Activated CD4-positive, alpha-beta memory T cell treated with anti-CD3 and anti-CD28 coated beads for 36 hours (primary cell): ENCODE results near the gene ADAM10. TPM values are rescaled to one million over a fixed set of nuclear protein-coding genes. Genes with fewer than 3 reads are reported as not detected.

Experiments
- CTCF ChIA-PET: fragments of 350-600 bp; sonication (Branson Sonifier 250); formaldehyde crosslinking; loops from one replicate; lab custom pipeline; 2021; ENCODE audit warnings: antibody characterized with exemption, inconsistent platforms; lab: Charles Lee
- POLR2A ChIA-PET: fragments of 350-600 bp; sonication (Branson Sonifier 250); formaldehyde crosslinking; loops from one replicate; lab custom pipeline; 2021; ENCODE audit warnings: antibody characterized with exemption; lab: Charles Lee
- DNase-seq: peaks from one replicate; pipeline ENCODE4 v3.0.0-alpha.2; 2020
- H3K27ac Mint-ChIP-seq: one replicate; pipeline ENCODE4 v1.8.0; 2021; ENCODE audit warnings: mixed read lengths
- H3K27me3 Mint-ChIP-seq: one replicate; pipeline ENCODE4 v1.8.0; 2021; ENCODE audit warnings: mixed read lengths
- H3K36me3 Mint-ChIP-seq: one replicate; pipeline ENCODE4 v1.8.0; 2021; ENCODE audit warnings: mixed read lengths
- H3K4me1 Mint-ChIP-seq: one replicate; pipeline ENCODE4 v1.8.0; 2021; ENCODE audit warnings: low read depth, mixed read lengths
- H3K4me3 Mint-ChIP-seq: one replicate; pipeline ENCODE4 v1.8.0; 2021; ENCODE audit warnings: mild to moderate bottlenecking, mixed read lengths
- H3K9me3 Mint-ChIP-seq: one replicate; pipeline ENCODE4 v1.8.0; 2021; ENCODE audit warnings: mixed read lengths
- intact Hi-C: fragments of 100-400 bp; cut with micrococcal nuclease; formaldehyde crosslinking; loops from one replicate; pipeline ENCODE4 v1.15.1; 2023
- total RNA-seq, 2 experiments: library from RNA; stranded (reverse); gene quantifications; one replicate each; pipeline ENCODE4 v1.2.3, GENCODE V29; 2021

ADAM10 gene
- total RNA-seq, 2 experiments from 2014 or later, result 80.1 to 82.3 TPM

GRCh38 chr15:58689646-58690045 is 59.9 kb downstream of the ADAM10 start:
- Mint-ChIP-seq H3K4me1 (peaks cover 33% of the 10 kb centered on the region), H3K9me3 (no peaks in the 10 kb centered on the region), H3K36me3 (peaks cover 12% of the 10 kb centered on the region), H3K27ac (no peak overlapping the region), H3K27me3 (no peaks in the 10 kb centered on the region), H3K4me3 (no peak overlapping the region)
- no peak for DNase-seq
- ChIA-PET POLR2A (no interaction called here), CTCF (no interaction called here)
- intact Hi-C loops, result no loop called here

GRCh38 chr15:58686286-58686685 is 63.2 kb downstream of the ADAM10 start:
- CTCF ChIA-PET, result interaction anchor here (0.9 kb wide), 1 partner anchor 24 kb away, joined by 3 read pairs; no protein-coding TSS in a partner anchor
- Mint-ChIP-seq H3K4me3 (no peak overlapping the region), H3K27me3 (no peaks in the 10 kb centered on the region), H3K27ac (no peak overlapping the region), H3K9me3 (no peaks in the 10 kb centered on the region), H3K4me1 (peaks cover 25% of the 10 kb centered on the region), H3K36me3 (peaks cover 4% of the 10 kb centered on the region)
- POLR2A ChIA-PET, result no interaction called here
- no peak for DNase-seq
- intact Hi-C loops, result no loop called here

- Mint-ChIP-seq H3K36me3 (peaks cover 4% of the 10 kb centered on the region), H3K27ac (no peak overlapping the region), H3K4me3 (no peak overlapping the region), H3K4me1 (peaks cover 9% of the 10 kb centered on the region), H3K27me3 (no peaks in the 10 kb centered on the region), H3K9me3 (no peaks in the 10 kb centered on the region)
- intact Hi-C loops, result no loop called here
- CTCF ChIA-PET, result no interaction called here
- POLR2A ChIA-PET, result no interaction called here
- DNase-seq, result no peak
Measured at GRCh38 chr15:58684751-58685150, 64.8 kb downstream of the ADAM10 start.

GRCh38 chr15:58684036-58684710 is 65.3 kb downstream of the ADAM10 start:
- Mint-ChIP-seq H3K4me1 (peaks cover 8% of the 10 kb centered on the region), H3K27me3 (no peaks in the 10 kb centered on the region), H3K4me3 (no peak overlapping the region), H3K27ac (no peak overlapping the region), H3K9me3 (no peaks in the 10 kb centered on the region), H3K36me3 (peaks cover 4% of the 10 kb centered on the region)
- no peak for DNase-seq
- ChIA-PET CTCF (no interaction called here), POLR2A (no interaction called here)
- intact Hi-C loops, result no loop called here

GRCh38 chr15:58682234-58682633 is 67.3 kb downstream of the ADAM10 start:
- DNase-seq, result no peak
- POLR2A ChIA-PET, result no interaction called here
- Mint-ChIP-seq H3K9me3 (no peaks in the 10 kb centered on the region), H3K4me1 (peaks cover 9% of the 10 kb centered on the region), H3K36me3 (peaks cover 4% of the 10 kb centered on the region), H3K4me3 (no peak overlapping the region), H3K27ac (no peak overlapping the region), H3K27me3 (no peaks in the 10 kb centered on the region)
- CTCF ChIA-PET, result no interaction called here
- intact Hi-C loops, result no loop called here

- Mint-ChIP-seq H3K36me3 (no peaks in the 10 kb centered on the region), H3K9me3 (no peaks in the 10 kb centered on the region), H3K27ac (no peak overlapping the region), H3K27me3 (no peaks in the 10 kb centered on the region), H3K4me3 (no peak overlapping the region), H3K4me1 (peaks cover 4% of the 10 kb centered on the region)
- DNase-seq, result no peak
- intact Hi-C loops, result no loop called here
- POLR2A ChIA-PET, result interaction anchor here (0.6 kb wide), 1 partner anchor 1001 kb away, joined by 3 read pairs; no protein-coding TSS in a partner anchor
- CTCF ChIA-PET, result no interaction called here
Measured at GRCh38 chr15:58678683-58679082, 70.8 kb downstream of the ADAM10 start.

- CTCF ChIA-PET, result no interaction called here
- POLR2A ChIA-PET, result interaction anchor here (0.9 kb wide), 1 partner anchor 93 kb away, joined by 3 read pairs; no protein-coding TSS in a partner anchor
- intact Hi-C loops, result no loop called here
- no peaks in the 10 kb centered on the region for H3K36me3 Mint-ChIP-seq
- peaks cover 4% of the 10 kb centered on the region for H3K4me1 Mint-ChIP-seq
- no peak overlapping the region for H3K27ac Mint-ChIP-seq
- DNase-seq, result no peak
- H3K27me3 Mint-ChIP-seq, result no peaks in the 10 kb centered on the region
- H3K9me3 Mint-ChIP-seq, result no peaks in the 10 kb centered on the region
- no peak overlapping the region for H3K4me3 Mint-ChIP-seq
Measured at GRCh38 chr15:58677426-58677825, 72.1 kb downstream of the ADAM10 start.

- no peaks in the 10 kb centered on the region for H3K9me3 Mint-ChIP-seq
- ChIA-PET POLR2A (interaction anchor here (0.6 kb wide), 1 partner anchor 871 kb away, joined by 3 read pairs; no protein-coding TSS in a partner anchor), CTCF (no interaction called here)
- H3K36me3 Mint-ChIP-seq, result peaks cover 3% of the 10 kb centered on the region
- H3K27ac Mint-ChIP-seq, result no peak overlapping the region
- H3K4me1 Mint-ChIP-seq, result peaks cover 4% of the 10 kb centered on the region
- no peak overlapping the region for H3K4me3 Mint-ChIP-seq
- H3K27me3 Mint-ChIP-seq, result no peaks in the 10 kb centered on the region
- no peak for DNase-seq
- intact Hi-C loops, result no loop called here
Measured at GRCh38 chr15:58676766-58677165, 72.7 kb downstream of the ADAM10 start.

- Mint-ChIP-seq H3K4me1 (peaks cover 3% of the 10 kb centered on the region), H3K36me3 (peaks cover 3% of the 10 kb centered on the region), H3K4me3 (no peak overlapping the region), H3K27me3 (no peaks in the 10 kb centered on the region), H3K9me3 (no peaks in the 10 kb centered on the region), H3K27ac (no peak overlapping the region)
- intact Hi-C loops, result no loop called here
- POLR2A ChIA-PET, result no interaction called here
- CTCF ChIA-PET, result no interaction called here
- DNase-seq, result no peak
Measured at GRCh38 chr15:58671186-58671585, 78.3 kb downstream of the ADAM10 start.

GRCh38 chr15:58669108-58669507 is 80.4 kb downstream of the ADAM10 start:
- H3K27me3 Mint-ChIP-seq, result no peaks in the 10 kb centered on the region
- peaks cover 8% of the 10 kb centered on the region for H3K36me3 Mint-ChIP-seq
- intact Hi-C loops, result no loop called here
- H3K4me1 Mint-ChIP-seq, result peaks cover 3% of the 10 kb centered on the region
- no peaks in the 10 kb centered on the region for H3K9me3 Mint-ChIP-seq
- ChIA-PET POLR2A (no interaction called here), CTCF (no interaction called here)
- no peak overlapping the region for H3K4me3 Mint-ChIP-seq
- H3K27ac Mint-ChIP-seq, result no peak overlapping the region
- no peak for DNase-seq

- ChIA-PET CTCF (no interaction called here), POLR2A (no interaction called here)
- no peak for DNase-seq
- H3K4me3 Mint-ChIP-seq, result no peak overlapping the region
- intact Hi-C loops, result no loop called here
- no peaks in the 10 kb centered on the region for H3K27me3 Mint-ChIP-seq
- peaks cover 3% of the 10 kb centered on the region for H3K4me1 Mint-ChIP-seq
- peaks cover 19% of the 10 kb centered on the region for H3K36me3 Mint-ChIP-seq
- no peaks in the 10 kb centered on the region for H3K9me3 Mint-ChIP-seq
- no peak overlapping the region for H3K27ac Mint-ChIP-seq
Measured at GRCh38 chr15:58666957-58667356, 82.5 kb downstream of the ADAM10 start.

GRCh38 chr15:58665672-58666071 is 83.8 kb downstream of the ADAM10 start:
- ChIA-PET CTCF (no interaction called here), POLR2A (no interaction called here)
- Mint-ChIP-seq H3K4me3 (no peak overlapping the region), H3K4me1 (peaks cover 3% of the 10 kb centered on the region), H3K27ac (no peak overlapping the region), H3K36me3 (peaks cover 30% of the 10 kb centered on the region), H3K9me3 (no peaks in the 10 kb centered on the region), H3K27me3 (no peaks in the 10 kb centered on the region)
- no peak for DNase-seq
- intact Hi-C loops, result no loop called here

GRCh38 chr15:58650102-58650501 is 99.4 kb downstream of the ADAM10 start:
- Mint-ChIP-seq H3K36me3 (peaks cover 16% of the 10 kb centered on the region), H3K27ac (no peak overlapping the region), H3K9me3 (no peaks in the 10 kb centered on the region), H3K4me1 (peaks cover 11% of the 10 kb centered on the region), H3K4me3 (no peak overlapping the region), H3K27me3 (no peaks in the 10 kb centered on the region)
- ChIA-PET POLR2A (no interaction called here), CTCF (no interaction called here)
- DNase-seq, result no peak
- intact Hi-C loops, result no loop called here
